IMR-90 (cell line): ENCODE results near the gene CFD. TPM values are rescaled to one million over a fixed set of nuclear protein-coding genes. Genes with fewer than 3 reads are reported as not detected.

ENCODE experiments used
- ATAC-seq: fragments of 200-7000 bp; cut with Tn5 transposase; 2 replicates; pipeline ENCODE4 v1.9.1; 2020; ENCODE audit warnings: low read depth, mild to moderate bottlenecking, moderate library complexity
- BruUV-seq: library from RNA; stranded (reverse); fragments of 400-500 nt; replicated peaks from 2 replicates; lab custom pipeline; 2021; lab: Mats Ljungman, UMichigan
- CTCF ChIA-PET: fragments of 300-600 bp; formaldehyde crosslinking; extraction: SDS; loops from one replicate; lab custom pipeline; 2021; ENCODE audit warnings: antibody characterized with exemption; lab: Yijun Ruan, JAX
- POLR2A ChIA-PET: fragments of 300-600 bp; sonication (Branson Sonifier 250); formaldehyde crosslinking; loops from one replicate; lab custom pipeline; 2022; ENCODE audit warnings: antibody characterized with exemption; ENCODE audit not compliant: unreplicated experiment; lab: Charles Lee
- DNase-seq: peaks from one replicate; pipeline ENCODE4 v3.0.0; 2013
- H2AFZ ChIP-seq: replicated peaks from 2 replicates; pipeline ENCODE3; 2013; ENCODE audit warnings: low read length, mild to moderate bottlenecking; ENCODE audit not compliant: poor library complexity
- H2AK5ac ChIP-seq: 2 replicates; pipeline ENCODE4 v1.6.1; 2013; ENCODE audit warnings: low read depth, low read length, inconsistent platforms
- H2AK9ac ChIP-seq: replicated peaks from 2 replicates; pipeline ENCODE3; 2013; ENCODE audit warnings: mild to moderate bottlenecking, low read depth, low read length, moderate library complexity; ENCODE audit not compliant: poor library complexity
- H2BK120ac ChIP-seq: 2 replicates; pipeline ENCODE4 v1.6.1; 2013; ENCODE audit warnings: low read depth, low read length, inconsistent platforms
- H2BK15ac ChIP-seq: 3 replicates; pipeline ENCODE4 v1.6.1; 2013; ENCODE audit warnings: low read depth, low read length, inconsistent platforms
- H2BK20ac ChIP-seq: 2 replicates; pipeline ENCODE4 v1.6.1; 2013; ENCODE audit warnings: low read depth, mild to moderate bottlenecking, inconsistent platforms, low read length, moderate library complexity
- H2BK5ac ChIP-seq: 2 replicates; pipeline ENCODE4 v1.6.1; 2013; ENCODE audit warnings: mild to moderate bottlenecking, low read depth, low read length, inconsistent platforms; ENCODE audit not compliant: poor library complexity, severe bottlenecking
- H3K14ac ChIP-seq: replicated peaks from 2 replicates; pipeline ENCODE4 v1.6.1; 2013; ENCODE audit warnings: low read depth, low read length, inconsistent platforms
- H3K18ac ChIP-seq: 2 replicates; pipeline ENCODE4 v1.6.1; 2013; ENCODE audit warnings: low read depth, low read length, control low read depth
- H3K23ac ChIP-seq: 2 replicates; pipeline ENCODE4 v1.6.1; 2013; ENCODE audit warnings: low read depth, low read length, inconsistent platforms
- H3K27ac ChIP-seq: 2 replicates; pipeline ENCODE4 v1.5.1; 2013; ENCODE audit warnings: mild to moderate bottlenecking, control low read depth, low read length; ENCODE audit not compliant: insufficient read depth
- H3K27me3 ChIP-seq: 2 replicates; pipeline ENCODE4 v1.6.1; 2013; ENCODE audit warnings: low read length; ENCODE audit not compliant: control insufficient read depth, insufficient read depth
- H3K36me3 ChIP-seq: 2 replicates; pipeline ENCODE4 v1.6.1; 2013; ENCODE audit warnings: low read length, mixed read lengths; ENCODE audit not compliant: control insufficient read depth, insufficient read depth
- H3K4ac ChIP-seq: 2 replicates; pipeline ENCODE4 v1.6.1; 2013; ENCODE audit warnings: low read depth, low read length, inconsistent platforms
- H3K4me1 ChIP-seq: 2 replicates; pipeline ENCODE4 v1.6.1; 2013; ENCODE audit warnings: low read length, mixed read lengths; ENCODE audit not compliant: control insufficient read depth, insufficient read depth
- H3K4me2 ChIP-seq: 2 replicates; pipeline ENCODE4 v1.6.1; 2013; ENCODE audit warnings: low read depth, mild to moderate bottlenecking, control low read depth, low read length, moderate library complexity
- H3K4me3 ChIP-seq: 2 replicates; pipeline ENCODE4 v1.5.1; 2013; ENCODE audit warnings: low read depth, mild to moderate bottlenecking, control low read depth, low read length, moderate library complexity; ENCODE audit not compliant: insufficient read depth
- H3K56ac ChIP-seq: 2 replicates; pipeline ENCODE4 v1.6.1; 2013; ENCODE audit warnings: low read length, inconsistent platforms; ENCODE audit not compliant: insufficient read depth; ENCODE audit errors: extremely low read depth
- H3K79me1 ChIP-seq, 2 experiments: 2 replicates each; pipeline ENCODE4 v1.6.1; 2013; ENCODE audit warnings: low read length in 2 of 2, inconsistent platforms in 1 of 2, low read depth in 1 of 2
- H3K9ac ChIP-seq: 2 replicates; pipeline ENCODE4 v1.6.1; 2013; ENCODE audit warnings: low read depth, low read length, control low read depth
- H3K9me1 ChIP-seq: 2 replicates; pipeline ENCODE4 v1.6.1; 2013; ENCODE audit warnings: low read length, inconsistent platforms; ENCODE audit not compliant: insufficient read depth
- H3K9me3 ChIP-seq: 2 replicates; pipeline ENCODE4 v1.6.1; 2013; ENCODE audit warnings: low read length; ENCODE audit not compliant: control insufficient read depth, insufficient read depth
- H4K20me1 ChIP-seq: 2 replicates; pipeline ENCODE4 v1.6.1; 2013; ENCODE audit warnings: low read length, inconsistent platforms; ENCODE audit not compliant: insufficient read depth
- H4K5ac ChIP-seq: 2 replicates; pipeline ENCODE4 v1.6.1; 2013; ENCODE audit warnings: mild to moderate bottlenecking, low read depth, low read length, control low read depth
- H4K8ac ChIP-seq, 2 experiments: 2 replicates each; pipeline ENCODE4 v1.6.1; 2013; ENCODE audit warnings: low read depth in 2 of 2, low read length in 2 of 2, control low read depth in 1 of 2, inconsistent platforms in 1 of 2
- H4K91ac ChIP-seq: 2 replicates; pipeline ENCODE4 v1.6.1; 2013; ENCODE audit warnings: low read depth, low read length, inconsistent platforms; ENCODE audit not compliant: insufficient read depth
- BHLHE40 ChIP-seq: fragments of 150-350 bp; IDR thresholded peaks from 2 replicates; pipeline ENCODE4 v1.6.1; 2016; ENCODE audit warnings: mild to moderate bottlenecking, low read depth, low read length
- CEBPB ChIP-seq: IDR thresholded peaks from 2 replicates; pipeline ENCODE4 v1.6.1; 2012; ENCODE audit warnings: low read depth, low read length, improper control_type of control experiment
- CHD1 ChIP-seq: IDR thresholded peaks from 2 replicates; pipeline ENCODE4 v1.6.1; 2012; ENCODE audit warnings: low read depth, low read length, improper control_type of control experiment
- CTCF ChIP-seq: conservative IDR thresholded peaks from 2 replicates; pipeline ENCODE4 v1.5.1; 2012; ENCODE audit warnings: mild to moderate bottlenecking, low read depth, low read length, improper control_type of control experiment
- ELK1 ChIP-seq: fragments of 150-350 bp; IDR thresholded peaks from 2 replicates; pipeline ENCODE4 v1.6.1; 2016; ENCODE audit warnings: low read depth, mild to moderate bottlenecking, low read length, moderate library complexity, borderline replicate concordance
- FOS ChIP-seq: fragments of 150-350 bp; IDR thresholded peaks from 2 replicates; pipeline ENCODE4 v1.6.1; 2016; ENCODE audit warnings: low read depth, low read length
- MAFK ChIP-seq: IDR thresholded peaks from 2 replicates; pipeline ENCODE4 v1.6.1; 2012; ENCODE audit warnings: low read depth, low read length, improper control_type of control experiment
- MAZ ChIP-seq: IDR thresholded peaks from 2 replicates; pipeline ENCODE4 v1.6.1; 2012; ENCODE audit warnings: low read depth, mild to moderate bottlenecking, low read length, improper control_type of control experiment, moderate library complexity, borderline replicate concordance
- MXI1 ChIP-seq: IDR thresholded peaks from 2 replicates; pipeline ENCODE4 v1.6.1; 2012; ENCODE audit warnings: low read depth, mild to moderate bottlenecking, low read length, moderate library complexity, borderline replicate concordance
- NFE2L2 ChIP-seq: fragments of 150-350 bp; IDR thresholded peaks from 2 replicates; pipeline ENCODE4 v1.6.1; 2016; ENCODE audit warnings: low read depth, mild to moderate bottlenecking, low read length
- POLR2A ChIP-seq: IDR thresholded peaks from 2 replicates; pipeline ENCODE4 v1.6.1; 2012; ENCODE audit warnings: mild to moderate bottlenecking, low read depth, low read length
- RAD21 ChIP-seq: IDR thresholded peaks from 2 replicates; pipeline ENCODE4 v1.6.1; 2012; ENCODE audit warnings: low read length, improper control_type of control experiment
- RCOR1 ChIP-seq: IDR thresholded peaks from 2 replicates; pipeline ENCODE4 v1.6.1; 2012; ENCODE audit warnings: mild to moderate bottlenecking, low read length, improper control_type of control experiment; ENCODE audit not compliant: insufficient replicate concordance
- RFX5 ChIP-seq: IDR thresholded peaks from 2 replicates; pipeline ENCODE4 v1.8.0; 2012; ENCODE audit warnings: low read depth, mild to moderate bottlenecking, low read length, moderate library complexity
- SMC3 ChIP-seq: fragments of 150-350 bp; IDR thresholded peaks from 2 replicates; pipeline ENCODE4 v1.6.1; 2016; ENCODE audit warnings: low read depth, mild to moderate bottlenecking, antibody characterized with exemption, low read length, moderate library complexity
- USF2 ChIP-seq: fragments of 150-350 bp; IDR thresholded peaks from 2 replicates; pipeline ENCODE4 v1.6.1; 2017; ENCODE audit warnings: mild to moderate bottlenecking, antibody characterized with exemption, low read length, low read depth
- WGBS, 2 experiments: methylation state at CpG; one replicate each; pipeline versions ENCODE4 v1.1.5 to v1.1.7; 2013; ENCODE audit warnings: missing lambda C conversion rate in 2 of 2; ENCODE audit not compliant: insufficient read length in 1 of 2; ENCODE audit errors: extremely low coverage in 2 of 2; 5-methylcytosine and 5-hydroxymethylcytosine counted together
- dilution Hi-C: fragments of 300-500 bp; cut with HindIII; formaldehyde crosslinking; loops from one replicate; pipeline ENCODE4 v1.14.3; 2018; ENCODE audit warnings: low sequenced_read_pairs; ENCODE audit not compliant: unreplicated experiment
- in situ Hi-C: fragments of 300-500 bp; cut with MboI; formaldehyde crosslinking; loops from 3 replicates; pipeline ENCODE4 v1.14.3; 2019; ENCODE audit warnings: low sequenced_read_pairs, inconsistent platforms, mixed read lengths
- intact Hi-C: fragments of 100-400 bp; cut with micrococcal nuclease; formaldehyde crosslinking; loops from 2 replicates; pipeline ENCODE4 v1.10.0; 2022
- polyA plus RNA-seq, 3 experiments: library from polyadenylated mRNA; depleted of rRNA; stranded (reverse); fragments of >200 nt; gene quantifications; 2 replicates each; pipeline ENCODE4 v1.2.3, GENCODE V29; 2012; ENCODE audit warnings: low replicate concordance in 1 of 3
- total RNA-seq: library from RNA; depleted of rRNA; stranded (reverse); fragments of >200 nt; gene quantifications from 2 replicates; pipeline ENCODE4 v1.2.3, GENCODE V29; 2012

CFD gene
- total and polyA plus RNA-seq, 2 of the 4 experiments (the other 2 are of a cell fraction): 1.4 to 2.8 TPM

- no peak overlapping the region for H3K27ac ChIP-seq
- intact Hi-C loops (no loop called here), in situ Hi-C loops (no loop called here), dilution Hi-C loops (no loop called here)
- H3K18ac ChIP-seq: no peak overlapping the region
- no peaks in the 10 kb centered on the region for H3K9me1 ChIP-seq
- H2BK5ac ChIP-seq: no peak overlapping the region
- no peaks in the 10 kb centered on the region for H3K36me3 ChIP-seq
- H3K9ac ChIP-seq: no peak overlapping the region
- H4K91ac ChIP-seq: no peak overlapping the region
- WGBS, 2 experiments: no CpG with 5 or more reads among the region's 11 CpGs
- H3K27me3 ChIP-seq: peaks cover 20% of the 10 kb centered on the region
- POLR2A ChIA-PET: no interaction called here
- no peaks in the 10 kb centered on the region for H3K79me1 ChIP-seq
- no peak overlapping the region for H3K23ac ChIP-seq
- TF ChIP-seq CTCF: no peak
- TF ChIP-seq SMC3: no peak
- TF ChIP-seq MAFK: no peak
- no peak for TF ChIP-seq POLR2A
- no peak for TF ChIP-seq ELK1
- TF ChIP-seq RAD21: no peak
- no peak for TF ChIP-seq RFX5
- TF ChIP-seq MAZ: no peak
- no peak for TF ChIP-seq CEBPB
- no peak for TF ChIP-seq RCOR1
- TF ChIP-seq BHLHE40: no peak
- TF ChIP-seq CHD1: no peak
- no peak for TF ChIP-seq USF2
- no peak for TF ChIP-seq NFE2L2
- no peak for TF ChIP-seq MXI1
- no peak for TF ChIP-seq FOS
- CTCF ChIA-PET: interaction anchor here (0.7 kb wide), 1 partner anchor 19 kb away, joined by 9 read pairs; no protein-coding TSS in a partner anchor
- H2AFZ ChIP-seq: peak overlapping the region; percentile 33
- peak overlapping the region; percentile 8; the same call in 1 of the 2 replicates for H2AK5ac ChIP-seq
- H4K8ac ChIP-seq: no peak overlapping the region
- H4K5ac ChIP-seq: no peak overlapping the region
- no peak overlapping the region for H3K14ac ChIP-seq
- H4K20me1 ChIP-seq: no peaks in the 10 kb centered on the region; the same call in 1 of the 2 replicates
- DNase-seq: no peak
- peak overlapping the region; percentile 61 for H2AK9ac ChIP-seq
- no peak overlapping the region for H2BK20ac ChIP-seq
- no peak overlapping the region for H3K4ac ChIP-seq
- no peak overlapping the region for H3K4me3 ChIP-seq
- no peaks in the 10 kb centered on the region for H3K9me3 ChIP-seq
- H3K4me1 ChIP-seq: peaks cover 2% of the 10 kb centered on the region; the same call in 1 of the 2 replicates
- BruUV-seq: no TSS peak
- ATAC-seq: no peak
- no peak overlapping the region for H3K56ac ChIP-seq
- no peak overlapping the region; the same call in 1 of the 2 replicates for H2BK120ac ChIP-seq
- no peak overlapping the region for H3K4me2 ChIP-seq
- H2BK15ac ChIP-seq: no peak overlapping the region
Measured at GRCh38 chr19:844546-844971, 14.9 kb upstream of the CFD start.
